ENCODE data around the gene CYB5R4.

DNA sequence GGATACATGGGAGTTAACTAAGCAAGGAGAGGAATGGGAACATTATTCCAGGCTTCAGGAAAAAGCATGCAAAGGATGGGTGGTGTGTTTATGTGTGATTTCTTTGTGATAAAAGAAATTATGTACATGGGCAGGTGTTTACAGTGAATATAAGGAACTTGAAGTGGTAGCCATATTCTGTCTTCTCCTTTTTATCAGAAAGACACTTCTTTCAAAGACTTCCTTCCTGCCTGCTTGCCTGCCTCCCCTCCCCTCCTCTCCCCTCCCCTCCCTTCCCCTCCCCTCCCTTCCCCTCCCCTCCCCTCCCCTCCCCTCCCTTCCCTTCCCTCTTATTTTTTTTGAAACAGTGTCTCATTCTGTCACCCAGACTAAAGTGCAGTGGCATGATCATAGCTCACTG is 14.4 kb downstream of the CYB5R4 start:
- TF ChIP-seq CTCF (IDR thresholded peaks at IDR 0.05) (no peak), POLR2A (IDR thresholded peaks at IDR 0.05) (no peak), EP300 (IDR thresholded peaks at IDR 0.05) (no peak)
